DND-41 (cell line): ENCODE data around the gene PRUNE1.

Experiments
- CTCF ChIP-seq: IDR thresholded peaks from 2 replicates; pipeline ENCODE4 v1.5.1; 2012; ENCODE audit warnings: borderline replicate concordance, low read length, moderate library complexity, mild to moderate bottlenecking; ENCODE audit not compliant: poor library complexity, severe bottlenecking; ENCODE audit errors: extremely low read depth
- EZH2 ChIP-seq: IDR thresholded peaks from 3 replicates; pipeline ENCODE4 v1.6.1; 2012; ENCODE audit warnings: borderline replicate concordance, low read depth, mild to moderate bottlenecking, moderate library complexity, low read length, inconsistent platforms; ENCODE audit not compliant: severe bottlenecking

- TF ChIP-seq CTCF: no peak
- TF ChIP-seq EZH2: no peak
Measured at GRCh38 chr1:151036356-151036755, 28.1 kb downstream of the PRUNE1 start, which contains the start of gene BNIPL.
